Kidney glomerular epithelial cell (primary cell): ENCODE data around the gene SLX4.

Experiments
- DNase-seq: peaks from one replicate; lab custom pipeline; 2025; lab: John Stamatoyannopoulos, UW

The SLX4 gene

GRCh38 chr16:3549906-3550305 is 61.5 kb downstream of the SLX4 start:
- no peak for DNase-seq

DNA sequence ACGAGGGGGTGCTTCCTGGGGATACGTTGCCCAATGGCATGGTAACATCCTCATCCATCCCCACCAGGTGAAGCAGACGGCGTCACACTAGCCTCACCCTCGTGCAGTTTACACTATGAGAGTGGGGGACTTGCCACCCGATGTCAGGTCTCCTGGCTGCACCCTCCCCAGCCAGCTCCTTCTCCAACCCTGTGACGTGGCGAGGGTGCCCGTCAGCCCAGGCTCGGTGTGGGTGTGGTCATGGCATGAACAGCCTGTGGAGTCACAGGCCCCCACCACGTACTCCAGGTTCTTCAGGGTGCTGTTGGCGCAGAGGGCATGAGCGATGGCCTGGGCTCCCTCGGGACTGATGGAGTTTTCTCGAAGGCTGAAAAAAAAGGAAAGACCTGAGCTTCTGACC is 62.5 kb downstream of the SLX4 start:
- DNase-seq = no peak

GRCh38 chr16:3548445-3548844 is 63.0 kb downstream of the SLX4 start:
- no peak for DNase-seq

- DNase-seq = no peak
These were observed 64.3 kb downstream of the SLX4 start for GRCh38 chr16:3546986-3547682.

GRCh38 chr16:3542601-3543373 is 68.6 kb downstream of the SLX4 start:
- no peak for DNase-seq

DNA sequence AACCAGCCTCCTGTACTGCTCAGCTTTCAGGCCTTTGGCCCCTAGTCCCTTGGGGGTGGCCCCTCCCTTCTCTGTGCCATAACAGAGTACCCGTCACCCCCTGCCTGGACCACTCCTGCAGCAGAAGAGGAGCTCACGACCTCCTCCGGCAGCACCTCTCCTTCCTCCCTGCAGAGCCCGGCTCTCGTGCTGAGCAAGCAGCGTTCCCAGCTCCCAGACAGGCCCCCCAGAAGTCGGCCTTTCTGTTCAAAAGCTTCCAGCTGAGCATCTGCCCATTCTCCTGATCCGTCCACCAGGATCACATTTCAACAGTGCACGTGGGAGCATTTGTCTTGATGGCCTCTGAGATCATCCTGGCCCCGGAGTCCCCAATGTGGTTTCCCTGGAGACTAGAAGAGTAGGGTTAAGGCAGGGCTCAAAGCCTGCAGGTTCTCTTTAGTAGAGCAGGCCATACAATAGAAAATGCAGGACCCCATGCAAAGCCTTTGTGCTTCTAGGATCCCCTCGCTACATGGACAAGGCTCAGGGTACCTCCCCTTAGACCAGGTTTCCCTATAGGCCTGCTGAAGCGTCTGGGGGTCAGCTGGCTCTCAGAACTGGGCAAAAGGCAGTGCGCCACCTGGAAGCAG is 69.8 kb downstream of the SLX4 start:
- no peak for DNase-seq

- DNase-seq = no peak
These were observed 73.2 kb downstream of the SLX4 start for GRCh38 chr16:3538222-3538621.

DNA sequence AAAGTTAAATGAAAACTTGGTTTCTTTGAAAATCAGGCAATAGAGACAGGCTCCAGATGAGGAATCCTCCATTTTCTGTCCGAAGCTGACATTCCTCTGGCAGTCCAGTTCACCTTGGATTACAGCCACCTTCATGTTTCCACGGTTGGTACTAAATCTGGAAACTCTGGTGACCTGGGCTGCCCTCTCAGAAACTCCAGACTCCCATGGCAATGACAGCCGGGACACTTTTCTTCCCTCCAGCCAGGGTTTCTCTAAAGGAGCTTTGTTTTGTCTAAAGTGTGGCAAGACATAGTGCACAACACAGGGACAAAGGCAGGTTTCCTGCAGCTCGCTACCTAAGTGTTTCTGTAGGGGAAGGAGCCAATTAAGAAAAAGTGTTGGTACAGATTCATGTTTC is 74.6 kb downstream of the SLX4 start:
- no peak for DNase-seq

DNA sequence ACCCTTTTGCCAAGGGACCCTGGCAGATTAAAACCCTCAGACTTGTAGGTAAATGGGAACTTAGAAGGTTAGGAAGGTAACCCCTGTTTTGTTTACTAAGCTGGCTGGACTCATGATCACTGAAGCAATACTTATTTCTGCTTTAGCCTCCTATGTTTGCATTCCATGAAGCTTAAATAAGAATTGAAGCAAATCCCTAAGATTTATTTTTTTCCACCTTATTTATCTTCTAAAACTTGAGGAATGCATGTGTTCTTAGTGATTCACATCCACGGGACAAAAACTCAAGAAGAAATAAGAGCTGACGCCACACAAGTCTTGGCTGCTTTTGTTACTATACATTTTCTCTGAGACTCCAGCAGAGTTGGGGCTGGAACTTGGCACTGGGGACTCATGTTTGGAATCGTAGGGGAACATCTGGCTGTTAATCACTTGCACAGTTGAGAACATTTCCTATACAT is 75.1 kb downstream of the SLX4 start:
- DNase-seq = no peak

GRCh38 chr16:3534126-3534525 is 77.3 kb downstream of the SLX4 start:
- DNase-seq = no peak

GRCh38 chr16:3532741-3533140 is 78.7 kb downstream of the SLX4 start:
- DNase-seq = no peak
